Osteocyte (in vitro differentiated cells): ENCODE measurements around the gene ANHX. TPM values are rescaled to one million over a fixed set of nuclear protein-coding genes. Genes with fewer than 3 reads are reported as not detected.

ENCODE experiments used
- DNase-seq: peaks from one replicate; pipeline ENCODE4 v3.0.0; 2021; ENCODE audit warnings: mixed read lengths; ENCODE audit not compliant: unreplicated experiment; ENCODE audit errors: extremely low spot score
- H3K27ac Mint-ChIP-seq: one replicate; pipeline ENCODE4 v1.8.0; 2021; ENCODE audit warnings: mild to moderate bottlenecking, mixed read lengths; ENCODE audit not compliant: unreplicated experiment
- H3K27me3 Mint-ChIP-seq: one replicate; pipeline ENCODE4 v1.8.0; 2021; ENCODE audit warnings: mixed read lengths; ENCODE audit not compliant: unreplicated experiment
- H3K36me3 Mint-ChIP-seq: one replicate; pipeline ENCODE4 v1.8.0; 2021; ENCODE audit warnings: mixed read lengths; ENCODE audit not compliant: unreplicated experiment
- H3K4me1 Mint-ChIP-seq: one replicate; pipeline ENCODE4 v1.8.0; 2021; ENCODE audit warnings: mixed read lengths; ENCODE audit not compliant: unreplicated experiment
- H3K4me3 Mint-ChIP-seq: one replicate; pipeline ENCODE4 v1.8.0; 2021; ENCODE audit warnings: mild to moderate bottlenecking, moderate library complexity, mixed read lengths; ENCODE audit not compliant: unreplicated experiment
- H3K9me3 Mint-ChIP-seq: one replicate; pipeline ENCODE4 v1.8.0; 2021; ENCODE audit warnings: mixed read lengths; ENCODE audit not compliant: unreplicated experiment
- CTCF ChIP-seq: fragments of 200-600 bp; sonication (generic); IDR thresholded peaks from 2 replicates; pipeline ENCODE4 v1.5.0; 2021; ENCODE audit warnings: antibody characterized with exemption, mild to moderate bottlenecking, moderate library complexity
- total RNA-seq: library from RNA; stranded (reverse); gene quantifications from 2 replicates; pipeline ENCODE4 v1.2.1, GENCODE V29; 2021

ANHX gene
- total RNA-seq, 1 donor from 2014 or later, result not detected

GRCh38 chr12:133231001-133231400 lies 4.7 kb downstream of the ANHX start:
- DNase-seq, result peak; percentile 79
- H3K4me3 Mint-ChIP-seq, result no peak overlapping the region
- H3K27ac Mint-ChIP-seq, result no peak overlapping the region
- TF ChIP-seq CTCF, result no peak
- H3K36me3 Mint-ChIP-seq, result peaks cover 3% of the 10 kb centered on the region
- H3K4me1 Mint-ChIP-seq, result no peaks in the 10 kb centered on the region
- no peaks in the 10 kb centered on the region for H3K27me3 Mint-ChIP-seq
- peaks cover 52% of the 10 kb centered on the region for H3K9me3 Mint-ChIP-seq

GRCh38 chr12:133227281-133227852 lies 8.3 kb downstream of the ANHX start:
- H3K36me3 Mint-ChIP-seq, result no peaks in the 10 kb centered on the region
- no peaks in the 10 kb centered on the region for H3K27me3 Mint-ChIP-seq
- DNase-seq, result no peak
- peaks cover 47% of the 10 kb centered on the region for H3K9me3 Mint-ChIP-seq
- TF ChIP-seq CTCF, result no peak
- no peak overlapping the region for H3K27ac Mint-ChIP-seq
- H3K4me1 Mint-ChIP-seq, result no peaks in the 10 kb centered on the region
- no peak overlapping the region for H3K4me3 Mint-ChIP-seq

GRCh38 chr12:133226690-133227089 lies 9.0 kb downstream of the ANHX start:
- DNase-seq, result no peak
- Mint-ChIP-seq H3K36me3 (no peaks in the 10 kb centered on the region), H3K9me3 (peaks cover 46% of the 10 kb centered on the region), H3K27ac (no peak overlapping the region), H3K4me1 (no peaks in the 10 kb centered on the region), H3K4me3 (no peak overlapping the region), H3K27me3 (no peaks in the 10 kb centered on the region)
- no peak for TF ChIP-seq CTCF

GRCh38 chr12:133225527-133225926 lies 10.2 kb downstream of the ANHX start:
- no peaks in the 10 kb centered on the region for H3K36me3 Mint-ChIP-seq
- H3K4me1 Mint-ChIP-seq, result no peaks in the 10 kb centered on the region
- H3K9me3 Mint-ChIP-seq, result peaks cover 37% of the 10 kb centered on the region
- no peak overlapping the region for H3K27ac Mint-ChIP-seq
- no peak overlapping the region for H3K4me3 Mint-ChIP-seq
- H3K27me3 Mint-ChIP-seq, result no peaks in the 10 kb centered on the region
- no peak for DNase-seq
- TF ChIP-seq CTCF, result no peak

- peak; percentile 75 for DNase-seq
- TF ChIP-seq CTCF, result no peak
- H3K36me3 Mint-ChIP-seq, result no peaks in the 10 kb centered on the region
- H3K27ac Mint-ChIP-seq, result no peak overlapping the region
- no peaks in the 10 kb centered on the region for H3K27me3 Mint-ChIP-seq
- H3K9me3 Mint-ChIP-seq, result peaks cover 41% of the 10 kb centered on the region
- no peak overlapping the region for H3K4me3 Mint-ChIP-seq
- no peaks in the 10 kb centered on the region for H3K4me1 Mint-ChIP-seq
Measured at GRCh38 chr12:133222211-133222610, 13.5 kb downstream of the ANHX start.
